HG03469 (cell line): ENCODE measurements around the gene HMGCS2.
"Not testable (repeated sequence)": the region's sequence is repeated elsewhere in the genome, so short reads cannot be mapped to it uniquely, and the experiment has no call there.

Experiments used
- ATAC-seq: cut with Tn5 transposase; IDR thresholded peaks from one replicate; pipeline ENCODE4 v1.9.1; 2021; ENCODE audit warnings: mild to moderate bottlenecking, moderate library complexity, moderate number of reproducible peaks; ENCODE audit not compliant: unreplicated experiment

HMGCS2 gene

GRCh38 chr1:119732465-119733168, 36.1 kb downstream of the HMGCS2 start:
- ATAC-seq = no peak

- no peak for ATAC-seq
Measured at GRCh38 chr1:119731741-119732430, 36.8 kb downstream of the HMGCS2 start.

DNA sequence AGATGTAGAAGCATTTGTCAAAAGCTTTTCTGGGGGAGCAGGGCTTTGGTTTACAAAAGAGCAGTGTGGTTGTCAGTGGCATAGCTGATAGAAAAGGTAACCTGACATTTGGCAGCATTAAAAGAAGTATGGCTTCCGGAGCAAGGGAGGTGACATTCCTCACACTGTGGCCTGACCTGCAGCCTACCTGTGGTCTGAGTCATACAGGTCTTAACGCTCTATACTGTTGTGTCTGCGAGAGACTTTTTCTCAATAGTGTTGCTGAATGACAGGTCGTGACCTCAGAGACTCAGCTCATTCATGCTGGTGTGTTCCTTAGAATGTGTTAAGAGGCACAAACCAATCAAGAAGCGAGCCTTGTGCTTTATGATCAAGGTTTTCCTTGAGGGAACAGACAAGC, 37.6 kb downstream of the HMGCS2 start:
- ATAC-seq = no peak

GRCh38 chr1:119729044-119729443, 39.7 kb downstream of the HMGCS2 start:
- no peak for ATAC-seq

GRCh38 chr1:119727991-119728390, 40.7 kb downstream of the HMGCS2 start:
- ATAC-seq = no peak

DNA sequence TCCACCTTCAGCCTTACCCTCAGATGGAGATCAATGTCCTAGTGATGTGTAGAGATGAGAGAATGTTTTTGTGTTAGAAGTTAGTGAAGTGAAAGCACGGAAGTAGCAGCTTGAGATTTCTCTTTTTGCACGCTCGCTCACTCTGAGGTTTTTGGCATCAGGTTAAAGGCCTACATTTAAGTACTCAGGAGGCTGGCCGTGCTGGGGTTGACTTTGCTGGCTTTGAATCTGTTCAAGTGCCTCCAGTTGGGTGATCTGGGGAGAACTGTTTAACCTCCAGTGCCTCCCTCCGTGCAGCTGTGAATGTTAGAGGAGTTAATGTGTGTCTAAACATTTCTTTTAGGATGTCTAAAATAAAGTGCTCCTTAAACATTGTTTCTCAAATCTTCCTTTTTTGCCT, 43.1 kb downstream of the HMGCS2 start:
- ATAC-seq = no peak

GRCh38 chr1:119724611-119725218, 44.0 kb downstream of the HMGCS2 start:
- no peak for ATAC-seq

GRCh38 chr1:119721896-119722295, 46.8 kb downstream of the HMGCS2 start:
- no peak for ATAC-seq

- no peak for ATAC-seq
Measured at GRCh38 chr1:119720866-119721440, 47.8 kb downstream of the HMGCS2 start.

GRCh38 chr1:119718972-119719371, 49.7 kb downstream of the HMGCS2 start:
- ATAC-seq = no peak

- no peak for ATAC-seq
Measured at GRCh38 chr1:119718409-119718808, 50.3 kb downstream of the HMGCS2 start.

DNA sequence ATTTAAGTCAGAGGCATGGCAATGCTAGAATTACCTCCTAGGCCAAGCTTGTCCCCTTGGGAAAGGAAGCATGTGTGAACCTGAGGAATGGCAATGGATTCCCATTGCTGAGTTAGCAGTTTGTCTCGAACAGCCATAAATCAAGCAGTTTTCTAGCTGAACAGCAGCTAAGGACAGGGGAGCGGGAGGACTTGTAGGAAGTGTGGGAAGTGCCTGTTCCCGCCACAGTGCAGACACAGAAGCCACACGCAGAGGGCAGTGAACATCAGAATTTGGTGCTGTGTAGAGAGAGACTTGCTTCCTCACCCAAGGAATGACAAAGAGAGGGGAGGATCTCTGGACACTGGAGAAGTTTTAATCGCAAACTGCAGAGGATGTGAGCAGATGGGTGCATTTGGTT, 53.2 kb downstream of the HMGCS2 start:
- no peak for ATAC-seq

DNA sequence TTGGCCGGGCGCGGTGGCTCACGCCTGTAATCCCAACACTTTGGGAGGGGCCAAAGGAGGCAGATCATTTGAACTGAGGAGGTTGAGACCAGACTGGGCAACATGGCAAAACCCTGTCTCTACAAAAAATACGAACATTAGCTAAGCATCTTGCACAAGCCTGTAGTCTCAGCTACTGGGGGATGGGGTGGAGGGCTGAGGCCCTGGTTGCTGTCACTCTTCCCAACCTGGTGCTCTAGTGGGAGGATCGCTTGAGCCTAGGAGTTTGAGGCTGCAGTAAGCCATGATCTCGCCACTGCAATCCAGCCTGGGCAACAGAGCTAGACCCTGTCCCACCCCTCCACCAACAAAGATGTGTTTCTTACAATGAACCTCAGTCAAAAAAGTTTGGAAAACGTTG, 54.1 kb downstream of the HMGCS2 start:
- ATAC-seq = no peak

GRCh38 chr1:119713749-119714456, 54.8 kb downstream of the HMGCS2 start:
- no peak for ATAC-seq

- no peak for ATAC-seq
Measured at GRCh38 chr1:119713039-119713748, 55.5 kb downstream of the HMGCS2 start.

DNA sequence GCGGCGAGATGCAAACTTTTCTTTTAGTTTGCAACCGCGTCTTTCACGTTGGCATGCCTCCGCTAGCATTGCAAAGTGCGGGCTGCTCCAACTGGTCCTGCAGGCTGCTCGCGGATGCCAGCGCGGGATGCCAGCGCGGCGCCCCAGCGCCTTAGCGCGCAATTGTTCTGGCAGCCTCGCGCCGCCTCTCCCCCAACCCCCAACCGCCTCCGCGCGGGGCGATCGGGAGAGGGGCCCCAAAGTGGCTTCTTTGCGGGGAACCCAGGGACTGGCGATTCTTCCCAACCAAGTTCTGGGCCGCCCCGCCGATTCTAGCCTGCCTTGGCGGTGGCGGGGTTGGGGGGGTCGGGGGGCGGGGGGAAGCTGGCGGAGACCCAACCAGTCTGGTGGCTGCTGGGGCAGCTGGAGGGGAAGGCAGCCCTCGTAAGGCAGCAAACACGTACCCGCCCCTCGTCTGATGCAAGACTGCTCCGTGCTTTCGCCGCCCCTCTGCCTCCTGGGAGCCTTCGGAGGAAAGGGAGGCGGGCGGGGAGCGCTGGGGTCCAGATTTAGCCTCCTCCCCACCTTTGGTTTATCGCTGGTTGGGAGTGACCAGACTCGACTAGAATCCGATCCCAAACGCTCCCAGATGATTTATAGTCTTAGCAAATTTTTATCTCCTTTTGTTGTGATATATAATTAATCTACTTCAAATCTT, 56.2 kb downstream of the HMGCS2 start:
- no peak for ATAC-seq

DNA sequence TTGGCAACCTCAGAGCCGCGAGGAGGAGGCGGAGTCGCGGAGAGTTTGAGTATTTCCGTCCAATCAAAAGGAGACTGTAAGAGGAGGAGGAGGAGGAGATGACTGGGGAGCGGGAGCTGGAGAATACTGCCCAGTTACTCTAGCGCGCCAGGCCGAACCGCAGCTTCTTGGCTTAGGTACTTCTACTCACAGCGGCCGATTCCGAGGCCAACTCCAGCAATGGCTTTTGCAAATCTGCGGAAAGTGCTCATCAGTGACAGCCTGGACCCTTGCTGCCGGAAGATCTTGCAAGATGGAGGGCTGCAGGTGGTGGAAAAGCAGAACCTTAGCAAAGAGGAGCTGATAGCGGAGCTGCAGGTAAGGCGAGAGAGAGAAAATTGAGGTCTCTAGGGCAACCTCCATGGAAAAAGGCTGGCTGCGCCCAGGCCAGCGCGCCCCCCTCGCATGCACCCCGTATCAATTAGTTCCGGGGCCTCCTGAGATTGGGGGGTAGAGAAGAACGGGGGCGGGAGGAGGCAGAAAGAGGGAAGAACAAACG, 56.8 kb downstream of the HMGCS2 start, which contains the start of gene PHGDH:
TSS of gene PHGDH (plus strand) at position 131 of the 538 bp plus-strand sequence. CDS start at position 220, 89 bp downstream.
- no peak for ATAC-seq

DNA sequence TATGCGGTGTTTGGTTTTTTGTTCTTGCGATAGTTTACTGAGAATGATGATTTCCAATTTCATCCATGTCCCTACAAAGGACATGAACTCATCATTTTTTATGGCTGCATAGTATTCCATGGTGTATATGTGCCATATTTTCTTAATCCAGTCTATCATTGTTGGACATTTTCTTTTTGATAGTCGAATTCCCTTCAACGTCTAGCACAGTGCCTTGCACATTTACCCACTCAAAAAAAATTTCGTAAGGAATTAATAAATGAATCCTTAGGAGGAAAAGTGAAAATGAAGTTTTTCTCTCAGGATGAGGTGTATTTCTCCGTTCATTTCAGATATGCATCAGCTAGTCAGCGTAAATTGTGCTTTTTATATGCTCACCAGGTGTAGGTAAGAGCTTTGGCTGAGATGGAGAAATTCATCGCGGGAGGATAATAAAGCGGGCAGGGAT, 57.3 kb downstream of the HMGCS2 start:
- ATAC-seq = not testable (repeated sequence)

DNA sequence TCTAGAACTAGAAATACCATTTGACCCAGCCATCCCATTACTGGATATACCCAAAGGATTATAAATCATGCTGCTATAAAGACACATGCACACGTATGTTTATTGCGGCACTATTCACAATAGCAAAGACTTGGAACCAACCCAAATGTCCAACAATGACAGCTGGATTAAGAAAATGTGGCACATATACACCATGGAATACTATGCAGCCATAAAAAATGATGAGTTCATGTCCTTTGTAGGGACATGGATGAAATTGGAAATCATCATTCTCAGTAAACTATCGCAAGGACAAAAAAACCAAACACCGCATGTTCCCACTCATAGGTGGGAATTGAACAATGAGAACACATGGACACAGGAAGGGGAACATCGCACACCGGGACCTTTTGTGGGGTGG, 62.1 kb downstream of the HMGCS2 start:
- ATAC-seq = not testable (repeated sequence)
